ENCODE data around the gene ZNF609.

- TF ChIP-seq EZH2 (IDR thresholded peaks at IDR 0.05; ENCODE audit: low read length): no peak
- no peak for TF ChIP-seq CTCF (optimal IDR thresholded peaks at IDR 0.05 in 1 of 3, IDR thresholded peaks at IDR 0.05 in 1 of 3, conservative IDR thresholded peaks at IDR 0.05 in 1 of 3; ENCODE audit: extremely low read depth in 1 of 3, insufficient read depth in 2 of 3, low read length in 3 of 3)
Measured at GRCh38 chr15:64697911-64698369, 237.6 kb downstream of the ZNF609 start.
